GM12865 (cell line): ENCODE data around the gene CDK5RAP1.

ENCODE experiments used
- DNase-seq: peaks from one replicate; pipeline ENCODE4 v3.0.0; 2010; ENCODE audit warnings: low read depth
- H3K4me3 ChIP-seq: 2 replicates; pipeline ENCODE4 v1.5.1; 2011; ENCODE audit warnings: mild to moderate bottlenecking, low read depth, low read length, control low read depth
- CTCF ChIP-seq: IDR thresholded peaks from 2 replicates; pipeline ENCODE4 v1.5.1; 2011; ENCODE audit warnings: low read length, control low read depth, low read depth, inconsistent platforms; ENCODE audit not compliant: insufficient read depth; ENCODE audit errors: missing control alignments

The CDK5RAP1 gene

GRCh38 chr20:33373735-33374605 is 27.3 kb downstream of the CDK5RAP1 start:
- no peak for TF ChIP-seq CTCF
- no peak for DNase-seq

GRCh38 chr20:33372993-33373441 is 28.3 kb downstream of the CDK5RAP1 start:
- DNase-seq: no peak
- no peak overlapping the region for H3K4me3 ChIP-seq
- TF ChIP-seq CTCF: no peak

More at GRCh38 chr20:33373735-33374605, 27.3 kb downstream of the CDK5RAP1 start:
- H3K4me3 ChIP-seq: no peak overlapping the region

- DNase-seq: no peak
- no peak for TF ChIP-seq CTCF
- H3K4me3 ChIP-seq: no peak overlapping the region
These were observed 31.0 kb downstream of the CDK5RAP1 start for GRCh38 chr20:33370291-33370690.

- no peak for TF ChIP-seq CTCF
- no peak for DNase-seq
- H3K4me3 ChIP-seq: no peak overlapping the region
These were observed 38.4 kb downstream of the CDK5RAP1 start for GRCh38 chr20:33362898-33363297.

- no peak overlapping the region for H3K4me3 ChIP-seq
- DNase-seq: no peak
- no peak for TF ChIP-seq CTCF
These were observed 41.7 kb downstream of the CDK5RAP1 start for GRCh38 chr20:33359399-33360261.

- no peak overlapping the region for H3K4me3 ChIP-seq
- no peak for TF ChIP-seq CTCF
- DNase-seq: no peak
These were observed 48.3 kb downstream of the CDK5RAP1 start for GRCh38 chr20:33353013-33353402.
